ENCODE measurements around the gene PTPRE.

Gene PTPRE

DNA sequence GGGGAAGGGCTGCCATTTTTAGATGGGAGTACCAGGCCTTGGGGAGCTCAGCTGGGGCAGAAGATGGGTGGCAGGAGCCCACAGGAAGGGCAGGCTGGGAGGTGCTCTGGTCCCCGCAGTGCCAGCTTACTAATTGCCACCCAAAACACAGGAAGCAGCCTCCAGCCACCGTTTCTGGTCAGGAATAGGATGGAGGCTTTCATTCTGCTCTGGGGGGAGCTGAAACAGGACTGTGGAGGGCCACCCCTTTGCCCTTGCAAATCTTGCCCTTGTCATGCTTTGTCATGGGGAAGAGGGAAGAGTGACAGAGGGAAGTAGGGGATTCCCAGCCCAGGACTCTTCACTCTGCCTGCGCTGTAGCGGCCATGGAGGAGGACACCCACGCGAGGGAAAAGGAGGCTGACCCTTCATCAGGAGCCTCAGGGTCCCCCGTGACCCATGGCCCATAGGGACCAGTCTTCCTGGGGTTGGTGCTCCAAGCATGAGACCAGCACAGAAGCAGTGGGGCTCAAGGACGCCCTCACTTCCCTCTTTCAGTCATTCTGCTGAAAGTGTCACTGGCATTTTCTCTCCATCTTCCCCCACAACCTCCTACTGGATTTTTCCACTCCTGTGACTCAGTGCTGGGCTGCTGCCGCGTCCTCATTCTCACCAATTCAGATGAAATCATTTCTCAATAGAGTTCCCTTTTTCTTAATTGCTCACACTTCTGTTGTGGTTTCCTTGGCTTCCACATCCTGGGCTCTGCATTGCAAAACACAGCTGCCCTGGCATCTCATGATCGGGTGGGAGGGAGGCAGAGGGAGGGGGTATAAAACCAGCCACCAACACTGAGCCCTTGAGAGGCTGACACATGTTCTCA, 157.4 kb downstream of the PTPRE start:
- peak; percentile 74 for DNase-seq

DNA sequence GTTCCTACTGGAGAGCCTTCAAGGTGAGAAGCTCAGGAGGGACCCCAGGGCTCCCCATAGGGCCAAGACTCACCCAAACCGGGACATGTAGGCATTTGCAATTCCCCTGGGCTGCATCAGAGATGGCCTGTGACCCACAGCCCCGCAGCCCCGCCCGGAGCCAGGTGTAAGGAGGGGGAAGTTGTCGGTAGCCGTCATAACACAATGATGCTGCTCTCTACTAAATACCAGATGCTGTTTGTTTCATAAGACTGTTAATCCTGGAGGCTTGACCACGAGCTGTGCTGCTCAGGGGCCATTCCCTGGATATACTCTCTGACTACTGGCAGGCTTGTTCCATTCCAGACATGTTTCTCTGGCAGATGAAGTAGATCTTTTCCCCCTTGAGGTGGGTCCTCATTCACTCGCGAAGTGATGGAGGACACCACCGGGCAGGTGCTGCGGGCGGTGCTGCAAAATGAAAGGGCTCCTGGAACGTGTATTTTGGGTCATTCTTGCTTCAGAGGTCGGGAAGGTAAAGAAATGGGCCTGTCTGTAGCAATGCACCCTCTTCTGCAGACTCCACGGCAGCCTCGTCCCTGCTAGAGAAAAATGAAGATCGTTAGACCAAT, 158.2 kb downstream of the PTPRE start:
- DNase-seq = no peak

DNA sequence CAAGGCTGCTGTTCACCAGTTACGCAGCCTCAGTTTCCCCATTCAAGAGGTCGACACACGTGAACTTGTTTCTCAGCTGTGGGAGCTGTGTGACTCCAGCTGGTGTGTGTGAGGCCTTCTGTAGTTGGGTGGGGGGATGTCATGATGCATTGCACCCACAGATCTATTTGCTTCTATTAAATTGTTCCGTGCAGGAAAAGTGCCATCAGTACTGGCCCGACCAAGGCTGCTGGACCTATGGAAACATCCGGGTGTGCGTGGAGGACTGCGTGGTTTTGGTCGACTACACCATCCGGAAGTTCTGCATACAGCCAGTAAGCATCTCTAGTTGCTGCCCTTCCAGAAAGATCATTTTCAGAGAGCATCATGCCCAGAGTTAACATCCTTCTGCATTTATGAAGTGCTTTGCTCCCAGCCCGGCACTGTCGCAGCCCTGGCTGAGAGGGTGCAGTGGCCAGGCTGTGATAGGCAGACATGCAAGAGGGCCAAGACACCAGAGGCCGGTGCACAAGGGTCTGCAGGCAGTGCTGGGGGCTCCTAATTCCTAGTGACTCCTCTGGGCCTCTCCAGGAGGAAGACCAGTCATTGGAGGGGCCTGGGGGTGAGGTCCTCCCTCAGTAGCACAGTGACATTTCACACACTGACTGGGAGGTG, 159.1 kb downstream of the PTPRE start:
- DNase-seq = no peak

DNA sequence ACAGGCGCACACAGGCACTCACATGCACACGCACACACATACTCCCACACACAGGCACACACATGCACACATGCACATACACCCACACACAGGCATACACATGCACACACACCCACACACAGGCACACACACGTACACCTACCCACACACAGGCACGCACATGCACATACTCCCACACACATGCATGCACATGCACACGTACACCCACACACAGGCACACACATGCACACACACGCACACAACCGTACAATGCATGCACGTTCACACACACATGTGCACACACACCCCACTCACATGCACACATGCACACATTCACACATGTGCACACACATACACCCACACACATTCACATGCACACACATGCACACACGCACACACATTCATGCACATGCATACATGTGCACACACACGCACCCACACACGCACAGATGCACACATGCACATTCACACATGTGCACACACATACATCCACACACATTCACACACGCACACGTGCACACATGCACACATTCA, 160.0 kb downstream of the PTPRE start:
- no peak for DNase-seq

DNA sequence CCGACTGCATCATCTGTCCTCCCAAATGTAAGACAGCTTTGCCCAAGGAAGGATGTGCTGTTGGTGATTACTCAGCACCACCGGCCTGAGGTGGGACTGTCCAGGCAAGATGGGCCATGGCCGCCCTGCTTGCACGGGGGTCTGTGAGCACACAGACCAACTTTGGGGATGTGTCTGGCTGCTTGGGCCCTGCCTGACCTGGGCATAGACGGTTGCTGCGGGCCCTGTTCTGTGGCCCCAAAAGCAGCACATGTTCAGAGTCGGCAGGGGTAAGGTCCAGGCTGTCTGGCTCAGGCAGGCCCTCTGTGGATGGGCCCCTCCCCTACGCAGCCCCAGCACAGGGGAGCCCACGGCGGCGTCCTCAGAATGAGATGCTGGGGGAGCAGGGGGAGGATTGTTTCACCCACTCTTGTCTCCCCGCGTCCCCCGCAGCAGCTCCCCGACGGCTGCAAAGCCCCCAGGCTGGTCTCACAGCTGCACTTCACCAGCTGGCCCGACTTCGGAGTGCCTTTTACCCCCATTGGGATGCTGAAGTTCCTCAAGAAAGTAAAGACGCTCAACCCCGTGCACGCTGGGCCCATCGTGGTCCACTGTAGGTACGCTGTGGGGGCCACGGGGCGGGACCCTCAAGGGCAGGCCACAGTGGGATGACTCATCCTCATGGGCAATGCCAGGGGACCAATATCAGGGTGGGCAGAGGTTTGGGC, 160.9 kb downstream of the PTPRE start:
- no peak for DNase-seq

DNA sequence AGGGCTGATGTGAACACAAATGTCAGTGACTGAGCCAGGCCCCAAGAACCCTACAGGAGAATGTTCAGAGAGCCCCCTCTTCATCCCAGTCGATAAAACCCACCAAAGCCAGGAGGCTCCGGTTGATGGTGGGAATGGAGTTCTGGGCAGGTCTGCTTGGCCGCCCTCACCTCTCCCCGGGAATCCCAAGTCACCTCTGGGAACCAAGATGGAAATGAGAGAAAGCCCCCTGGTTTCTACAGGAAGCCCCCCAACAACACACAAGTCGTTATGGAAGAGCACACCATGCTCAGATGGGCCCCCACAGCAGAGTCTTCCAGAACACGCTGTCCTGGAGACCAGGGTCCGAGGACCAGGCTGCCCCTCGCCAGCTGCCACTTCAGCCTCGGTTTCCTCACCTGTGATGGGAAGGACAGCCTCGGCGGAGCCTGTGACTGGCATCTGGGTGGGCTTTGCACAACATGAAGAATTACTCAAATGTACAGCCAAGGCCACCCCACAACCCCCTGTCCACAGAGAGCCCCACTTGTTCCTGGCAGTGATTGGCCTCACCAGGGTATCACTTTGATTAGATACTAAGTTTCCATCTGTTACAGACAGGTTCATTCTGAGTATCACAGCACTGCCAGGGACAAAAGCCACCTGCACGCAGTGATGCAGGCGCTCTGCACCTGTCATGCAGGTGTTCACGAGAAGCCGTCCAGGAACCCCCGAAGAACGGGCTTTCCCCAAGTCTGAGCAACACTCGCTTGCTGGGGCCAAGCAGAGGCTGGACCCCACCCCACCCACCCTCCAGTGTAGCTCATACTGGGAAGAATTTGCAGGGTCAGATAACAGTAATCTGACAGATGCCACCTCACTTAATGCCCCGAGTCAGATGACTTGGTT, 161.7 kb downstream of the PTPRE start:
- no peak for DNase-seq

DNA sequence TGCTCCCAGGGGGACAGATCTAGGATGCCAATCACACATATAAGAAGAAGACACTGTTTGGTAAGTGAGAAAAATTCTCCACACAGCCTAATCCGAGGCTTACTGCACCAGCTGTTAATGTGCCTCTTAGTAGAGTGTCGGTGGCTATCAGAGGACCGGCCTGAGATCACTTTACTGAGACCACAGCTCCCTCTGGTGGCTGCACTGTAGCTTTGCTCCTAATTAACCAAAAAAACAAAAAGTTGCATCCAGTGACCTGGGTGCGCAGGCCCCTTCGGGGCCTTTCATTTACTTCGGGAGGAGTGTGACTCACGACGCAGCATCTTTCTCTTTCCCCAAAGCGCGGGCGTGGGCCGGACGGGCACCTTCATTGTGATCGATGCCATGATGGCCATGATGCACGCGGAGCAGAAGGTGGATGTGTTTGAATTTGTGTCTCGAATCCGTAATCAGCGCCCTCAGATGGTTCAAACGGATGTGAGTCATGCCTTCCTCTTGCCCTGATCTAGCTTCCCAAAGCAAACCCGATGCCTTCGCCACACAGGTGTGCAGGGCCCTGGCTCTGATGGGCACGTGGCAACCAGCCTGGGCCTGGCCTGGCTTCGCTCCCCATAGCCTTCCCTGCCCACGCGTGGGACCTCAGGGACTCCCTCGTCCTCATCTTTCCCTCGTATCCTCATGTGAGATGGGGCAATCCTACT, 162.6 kb downstream of the PTPRE start:
- DNase-seq = peak; percentile 35

DNA sequence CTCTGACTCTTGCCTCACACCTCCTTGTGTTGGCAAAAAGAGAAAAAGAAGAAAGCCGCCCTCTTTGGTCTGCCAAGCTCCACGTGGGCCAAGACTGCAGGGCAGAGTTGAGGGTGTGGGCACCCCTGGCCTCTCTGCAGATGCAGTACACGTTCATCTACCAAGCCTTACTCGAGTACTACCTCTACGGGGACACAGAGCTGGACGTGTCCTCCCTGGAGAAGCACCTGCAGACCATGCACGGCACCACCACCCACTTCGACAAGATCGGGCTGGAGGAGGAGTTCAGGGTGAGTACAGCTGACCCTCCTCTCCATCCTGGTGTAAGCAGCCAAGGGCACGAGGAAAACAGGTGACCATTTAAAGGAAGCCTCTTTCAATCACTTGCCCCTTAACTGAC, 163.3 kb downstream of the PTPRE start:
- DNase-seq = no peak

DNA sequence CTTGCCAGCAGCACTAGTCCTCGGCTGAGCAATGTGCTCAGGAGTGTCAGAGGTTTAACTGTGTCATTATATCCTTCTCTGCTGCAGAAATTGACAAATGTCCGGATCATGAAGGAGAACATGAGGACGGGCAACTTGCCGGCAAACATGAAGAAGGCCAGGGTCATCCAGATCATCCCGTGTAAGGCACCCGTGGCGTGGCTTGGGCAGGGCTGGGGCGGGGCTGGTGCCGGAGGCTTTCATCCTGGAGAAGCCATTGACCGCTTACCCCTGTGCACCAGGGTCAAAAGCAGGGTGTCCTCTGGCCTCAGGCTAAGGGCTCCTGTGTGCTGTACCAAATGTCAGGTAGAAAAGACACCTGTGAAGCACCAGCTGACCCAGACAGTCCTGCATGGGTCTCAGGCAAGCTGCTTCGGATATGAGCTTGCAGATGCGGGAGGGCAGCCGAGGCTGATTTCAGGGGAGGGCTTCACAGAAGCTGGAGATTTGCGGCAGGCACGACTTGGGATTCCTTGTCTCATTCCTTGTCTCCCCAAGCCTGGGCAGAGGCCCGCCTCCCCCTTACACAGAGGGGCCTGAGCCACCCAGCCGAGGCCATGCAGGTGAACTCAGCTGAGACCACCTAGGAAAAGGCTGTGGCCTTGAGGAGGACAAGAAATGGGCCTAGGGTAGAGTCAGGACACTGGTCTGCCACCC, 164.0 kb downstream of the PTPRE start:
- DNase-seq = no peak

DNA sequence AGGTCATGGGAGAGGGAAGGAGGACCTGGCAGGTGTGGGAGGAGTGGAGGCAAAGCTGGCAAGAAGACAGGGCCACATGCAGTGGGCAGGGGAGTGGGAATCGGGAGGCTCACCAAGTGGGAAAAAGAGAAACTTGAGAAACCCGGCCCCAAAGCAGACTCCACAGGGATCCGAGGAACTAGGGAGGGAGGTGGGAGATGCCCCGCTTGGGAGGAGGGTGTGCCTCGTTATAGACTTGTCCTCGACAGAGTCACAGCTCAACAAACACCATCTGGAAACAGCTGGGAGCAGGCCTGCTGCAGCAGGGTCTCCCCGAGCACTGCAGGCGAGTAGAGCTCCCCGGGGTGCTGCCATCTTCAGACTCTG, 164.5 kb downstream of the PTPRE start:
- DNase-seq = no peak

DNA sequence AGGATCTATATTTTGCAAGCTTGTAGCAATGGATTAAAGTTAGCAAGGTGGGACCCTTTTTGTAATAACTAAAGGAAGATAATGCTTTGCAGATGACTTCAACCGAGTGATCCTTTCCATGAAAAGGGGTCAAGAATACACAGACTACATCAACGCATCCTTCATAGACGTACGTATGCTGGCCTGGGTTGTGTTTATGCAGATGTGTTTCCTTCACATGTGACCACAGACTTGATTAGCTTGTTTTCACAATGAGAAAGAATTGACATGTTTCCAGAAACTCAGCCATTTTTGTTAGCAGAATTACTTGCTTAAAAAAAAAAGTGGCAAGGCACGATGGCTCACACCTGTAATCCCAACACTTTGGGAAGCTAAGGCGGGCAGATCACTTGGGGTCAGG, 165.1 kb downstream of the PTPRE start:
- no peak for DNase-seq

DNA sequence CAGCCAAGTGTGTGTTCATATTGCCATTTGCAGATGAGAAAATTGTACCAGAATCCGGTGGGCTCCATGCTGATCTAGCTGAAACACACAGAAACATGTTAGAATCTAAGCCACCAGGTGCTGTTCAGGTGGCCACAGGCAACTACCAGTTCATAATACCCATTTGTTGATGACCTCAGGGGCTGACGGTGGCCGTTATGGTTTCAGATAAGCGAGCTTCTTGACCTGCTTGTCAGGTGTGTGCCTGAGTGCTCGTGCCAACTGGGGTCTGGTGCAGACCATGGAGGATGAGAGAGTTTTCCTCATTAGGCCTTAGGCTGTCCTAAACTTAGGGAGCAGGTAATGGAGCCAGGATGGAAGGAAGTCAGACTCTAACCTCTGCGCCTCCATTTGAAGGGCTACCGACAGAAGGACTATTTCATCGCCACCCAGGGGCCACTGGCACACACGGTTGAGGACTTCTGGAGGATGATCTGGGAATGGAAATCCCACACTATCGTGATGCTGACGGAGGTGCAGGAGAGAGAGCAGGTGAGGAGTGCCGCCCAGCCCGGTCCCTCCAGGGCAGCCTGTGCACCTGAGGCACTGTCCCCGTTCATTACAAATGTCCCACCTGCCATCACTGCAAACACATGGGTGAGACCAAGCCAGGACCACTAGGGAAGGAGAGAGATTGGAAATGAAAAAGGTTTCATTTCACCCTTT, 166.2 kb downstream of the PTPRE start:
- DNase-seq = no peak

DNA sequence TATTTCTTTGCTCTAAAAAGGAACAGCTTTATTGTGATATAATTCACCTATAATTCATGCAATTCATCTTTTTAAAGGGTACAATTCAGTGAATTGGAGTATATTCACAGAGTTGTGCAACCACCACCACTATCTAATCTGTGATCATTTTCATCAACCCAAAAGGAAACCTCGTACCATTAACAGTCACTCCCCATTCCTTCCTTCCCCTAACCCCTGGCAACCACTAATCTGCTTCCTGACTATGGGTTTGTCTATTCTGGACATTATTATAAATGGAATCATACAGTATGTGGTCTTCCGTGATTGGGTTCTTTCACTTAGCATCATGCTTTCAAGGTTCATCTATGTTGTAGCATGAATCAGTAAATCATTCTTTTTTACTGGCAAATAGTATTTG, 167.0 kb downstream of the PTPRE start:
- DNase-seq = no peak

DNA sequence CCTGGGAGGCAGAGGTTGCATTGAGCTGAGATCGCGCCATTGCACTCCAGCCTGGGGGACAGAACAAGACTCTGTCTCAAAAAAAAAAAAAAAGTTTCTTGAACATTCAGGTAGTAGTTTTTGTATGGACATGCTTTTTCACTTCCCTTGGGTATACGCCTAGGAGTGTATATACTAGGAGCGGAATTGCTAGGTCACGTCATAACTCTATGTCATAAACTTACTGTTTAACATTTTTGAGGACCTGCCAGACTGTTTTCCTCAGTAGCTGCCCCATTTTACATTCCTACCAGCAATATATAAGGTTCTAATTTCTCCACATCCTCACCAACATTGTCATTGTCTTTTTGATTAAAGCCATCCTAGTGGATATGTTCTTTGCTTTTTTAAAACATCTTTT, 167.7 kb downstream of the PTPRE start:
- no peak for DNase-seq

DNA sequence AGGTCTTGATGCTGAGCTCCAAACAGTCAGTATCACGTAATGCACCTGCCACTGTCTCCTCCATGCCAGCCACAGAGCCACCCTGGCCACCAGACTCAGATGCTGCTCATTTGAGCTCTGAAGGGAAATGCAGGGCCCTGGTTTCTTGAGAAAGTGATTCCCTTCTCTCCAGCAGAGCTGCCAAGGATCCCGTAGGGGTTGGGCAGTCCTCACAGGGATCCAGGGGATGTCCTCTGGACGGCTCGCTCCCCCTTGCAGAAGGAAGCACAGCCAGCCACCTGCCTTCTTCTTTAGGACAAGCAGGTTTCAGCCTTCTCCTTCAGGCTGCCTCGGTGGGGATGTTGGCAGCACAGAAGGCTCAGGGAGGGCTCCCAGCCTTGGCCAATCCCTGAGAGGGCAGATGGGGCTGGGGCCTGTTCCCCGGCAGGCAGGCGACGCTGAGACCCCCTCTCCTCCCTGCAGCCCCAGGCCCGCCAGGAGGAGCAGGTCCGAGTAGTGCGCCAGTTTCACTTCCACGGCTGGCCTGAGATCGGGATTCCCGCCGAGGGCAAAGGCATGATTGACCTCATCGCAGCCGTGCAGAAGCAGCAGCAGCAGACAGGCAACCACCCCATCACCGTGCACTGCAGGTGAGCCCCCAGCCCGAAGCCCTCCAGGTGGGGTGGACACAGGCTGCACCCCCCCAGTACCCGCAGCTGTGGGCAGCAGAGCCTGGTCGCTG, 170.4 kb downstream of the PTPRE start:
- no peak for DNase-seq

DNA sequence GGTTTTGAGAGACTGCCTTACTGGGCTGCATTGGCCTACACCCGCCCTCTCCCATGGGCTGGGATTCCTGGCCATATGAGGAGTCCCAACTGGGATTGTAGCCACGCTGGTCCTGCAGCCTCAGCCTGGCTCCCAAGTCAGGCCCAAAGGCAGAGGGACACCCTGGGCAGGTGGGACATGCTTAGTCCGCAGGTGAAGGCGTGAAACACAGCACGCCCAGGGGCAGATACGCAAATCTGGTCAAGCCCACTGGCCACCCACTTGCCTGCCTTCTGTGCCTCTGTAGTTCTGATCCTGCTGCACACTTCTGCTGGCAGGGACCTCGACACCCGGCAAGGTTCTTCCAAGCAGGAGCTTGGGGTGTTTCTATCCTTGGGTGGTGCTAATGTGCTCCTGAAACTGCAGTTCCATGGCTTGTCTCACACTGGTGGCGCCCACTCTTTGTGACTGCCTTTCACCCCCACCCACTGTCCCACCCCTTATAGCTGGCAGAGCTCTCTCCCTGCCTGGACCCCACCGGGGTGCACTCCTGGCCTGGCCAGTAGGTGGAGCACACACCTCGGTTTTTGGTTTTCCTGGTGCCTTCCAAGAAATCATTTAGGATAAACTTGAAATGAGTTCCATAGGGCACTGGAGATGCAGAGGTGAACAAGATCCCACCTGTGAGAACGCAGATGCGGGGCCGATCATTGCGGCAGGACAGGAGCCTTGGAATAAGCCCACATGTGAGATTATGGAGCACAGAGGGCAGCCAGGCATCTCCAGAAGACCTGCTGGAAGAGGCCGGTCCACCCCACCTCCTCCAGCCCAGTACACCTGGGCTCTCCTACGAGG, 171.4 kb downstream of the PTPRE start:
- no peak for DNase-seq

DNA sequence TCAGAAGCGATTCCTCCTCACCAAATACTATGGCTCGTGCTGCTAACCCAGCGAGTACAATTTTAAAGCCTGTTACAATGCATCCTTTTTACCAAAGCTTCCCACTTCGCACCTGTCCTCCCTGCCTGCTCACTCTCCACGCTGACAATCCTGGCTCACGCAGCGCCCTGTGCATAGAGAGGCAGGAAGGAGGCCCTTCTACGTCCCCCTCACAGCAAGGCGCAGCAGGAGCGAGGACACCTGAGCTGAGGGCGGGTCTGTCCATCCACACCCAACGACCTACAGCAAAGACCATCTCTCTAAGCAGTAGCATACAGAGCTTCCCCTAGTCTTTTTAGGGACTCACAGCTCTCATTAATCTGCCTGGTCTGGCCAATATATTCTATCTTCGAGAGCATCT, 173.3 kb downstream of the PTPRE start:
- no peak for DNase-seq

DNA sequence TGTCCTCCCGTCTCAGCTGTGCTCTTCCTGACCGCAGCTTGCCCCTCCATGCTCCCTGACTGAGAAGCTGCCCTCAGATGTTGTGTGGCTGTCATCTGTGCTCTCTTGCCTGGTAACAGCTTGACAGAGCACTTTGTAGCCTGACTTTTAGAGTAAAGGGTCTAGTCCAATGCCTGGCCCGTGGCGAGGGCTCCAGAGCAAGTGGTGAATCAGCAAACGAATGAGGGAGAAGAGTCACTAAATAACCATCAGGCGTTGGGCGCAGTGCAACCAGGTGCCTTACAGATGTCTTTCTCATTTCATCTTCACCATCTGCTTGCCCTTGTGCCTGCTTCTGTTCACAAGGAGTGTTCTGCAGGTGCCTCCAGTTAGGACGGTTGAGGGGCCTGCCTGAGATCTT, 173.7 kb downstream of the PTPRE start:
- DNase-seq = no peak

DNA sequence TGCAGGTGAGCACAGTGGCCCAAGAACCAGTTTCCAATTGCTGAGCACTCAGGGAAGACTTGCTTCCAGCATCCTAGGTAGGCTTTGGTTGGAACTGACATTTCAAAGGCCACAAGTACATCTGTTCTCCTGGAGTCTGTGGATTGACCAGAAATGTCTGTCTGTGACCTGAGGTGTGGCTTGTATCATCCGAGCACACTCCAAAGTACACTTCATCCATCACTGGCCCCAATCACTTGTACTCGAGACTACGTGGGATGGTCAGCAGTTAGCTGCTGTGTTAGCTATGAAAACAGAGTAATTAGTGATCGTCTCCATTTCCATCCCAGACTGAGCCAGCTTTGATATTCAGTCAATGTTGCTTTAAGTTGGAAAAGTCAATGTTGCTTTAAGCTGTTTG, 174.3 kb downstream of the PTPRE start:
- DNase-seq = no peak

Data from KG1 (cell line).